HG02588 (cell line): ENCODE measurements around the gene CCDC28A.
A peak's percentile ranks its signal among the peaks of the same experiment; 100 is the strongest.
"Not testable (repeated sequence)": the region's sequence is repeated elsewhere in the genome, so short reads cannot be mapped to it uniquely, and the experiment has no call there.

Experiments
- ATAC-seq: cut with Tn5 transposase; IDR thresholded peaks from one replicate; pipeline ENCODE4 v1.9.1; 2021; ENCODE audit warnings: mild to moderate bottlenecking, moderate library complexity; ENCODE audit not compliant: unreplicated experiment

CCDC28A gene

GRCh38 chr6:138773177-138774091 lies at the start of gene CCDC28A:
CCDC28A (plus strand) TSS chr6:138773769; CDS start chr6:138776121, 2,352 bp downstream.
- ATAC-seq = peak; percentile 95

GRCh38 chr6:138724015-138724414 lies 49.6 kb upstream of the CCDC28A start:
- ATAC-seq = no peak

- ATAC-seq = no peak
Measured at GRCh38 chr6:138726066-138726756, 47.4 kb upstream of the CCDC28A start.

GRCh38 chr6:138726757-138727097 lies 46.8 kb upstream of the CCDC28A start:
- ATAC-seq = no peak

- ATAC-seq = no peak
Measured at GRCh38 chr6:138727182-138727581, 46.4 kb upstream of the CCDC28A start.

GRCh38 chr6:138728662-138729061 lies 44.9 kb upstream of the CCDC28A start:
- ATAC-seq = no peak

GRCh38 chr6:138730037-138730436 lies 43.5 kb upstream of the CCDC28A start:
- ATAC-seq = not testable (repeated sequence)

GRCh38 chr6:138734585-138734984 lies 39.0 kb upstream of the CCDC28A start:
- no peak for ATAC-seq

- ATAC-seq = no peak
Measured at GRCh38 chr6:138736640-138737039, 36.9 kb upstream of the CCDC28A start.

GRCh38 chr6:138752017-138752416 lies 21.6 kb upstream of the CCDC28A start:
- no peak for ATAC-seq

- no peak for ATAC-seq
Measured at GRCh38 chr6:138757136-138757535, 16.4 kb upstream of the CCDC28A start.

GRCh38 chr6:138765896-138766655 lies 7.5 kb upstream of the CCDC28A start:
- no peak for ATAC-seq

GRCh38 chr6:138769102-138769676 lies 4.4 kb upstream of the CCDC28A start:
- ATAC-seq = no peak

GRCh38 chr6:138772596-138773176 lies 883 bp upstream of the CCDC28A start:
- ATAC-seq = no peak

- ATAC-seq = no peak
Measured at GRCh38 chr6:138774370-138774769, 801 bp downstream of the CCDC28A start.

- ATAC-seq = no peak
Measured at GRCh38 chr6:138776659-138777058, 3.1 kb downstream of the CCDC28A start.

- no peak for ATAC-seq
Measured at GRCh38 chr6:138778331-138778730, 4.8 kb downstream of the CCDC28A start.

GRCh38 chr6:138782243-138782642 lies 8.7 kb downstream of the CCDC28A start:
- no peak for ATAC-seq

- ATAC-seq = no peak
Measured at GRCh38 chr6:138785079-138785478, 11.5 kb downstream of the CCDC28A start.

- ATAC-seq = no peak
Measured at GRCh38 chr6:138785980-138786379, 12.4 kb downstream of the CCDC28A start.

- ATAC-seq = no peak
Measured at GRCh38 chr6:138787138-138787537, 13.6 kb downstream of the CCDC28A start.
